Ascending aorta (tissue), 2 donors: Measurements from ENCODE around the gene EN1. TPM values are rescaled to one million over a fixed set of nuclear protein-coding genes. Genes with fewer than 3 reads are reported as not detected.

ENCODE experiments used
- DNase-seq, 2 donors: peaks; one replicate each; pipeline ENCODE4 v3.0.0-alpha.2; 2019; ENCODE audit warnings: low spot score in 2 of 2
- H3K27ac ChIP-seq, 2 donors: fragments of 200-600 bp; sonication (generic); one replicate each; pipeline ENCODE4 v1.5.1; 2016 to 2017; ENCODE audit warnings: mild to moderate bottlenecking in 1 of 2
- H3K27me3 ChIP-seq: fragments of 200-600 bp; sonication (generic); one replicate; pipeline ENCODE4 v1.5.1; 2017
- H3K36me3 ChIP-seq, 2 donors: fragments of 200-600 bp; sonication (generic); one replicate each; pipeline ENCODE4 v1.5.1; 2016
- H3K4me1 ChIP-seq, 2 donors: fragments of 200-600 bp; sonication (generic); one replicate each; pipeline ENCODE4 v1.5.1; 2016 to 2017; ENCODE audit warnings: mild to moderate bottlenecking in 1 of 2
- H3K4me3 ChIP-seq, 2 donors: fragments of 200-600 bp; sonication (generic); one replicate each; pipeline ENCODE4 v1.5.1; 2016 to 2017; ENCODE audit warnings: mild to moderate bottlenecking in 1 of 2
- H3K9me3 ChIP-seq, 2 donors: fragments of 200-600 bp; sonication (generic); one replicate each; pipeline ENCODE4 v1.5.1; 2016
- CTCF ChIP-seq, 3 experiments: fragments of 200-600 bp in 2 of 3; fragments of 450-650 bp in 1 of 3; sonication (generic) in 2 of 3; IDR thresholded peaks; one replicate each; pipeline ENCODE4 v1.5.1; 2016 to 2019; ENCODE audit warnings: antibody characterized with exemption in 3 of 3, mild to moderate bottlenecking in 1 of 3, moderate library complexity in 1 of 3
- intact Hi-C: fragments of 100-400 bp; cut with DNase I; formaldehyde crosslinking; loops from one replicate; pipeline ENCODE4 v1.15.1; 2023
- total RNA-seq: library from RNA; depleted of rRNA; stranded (reverse); fragments of >200 nt; gene quantifications from one replicate; pipeline ENCODE4 v1.1.0, GENCODE V29; 2016

EN1 gene
- total RNA-seq, 1 donor from 2014 or later, result not detected

DNA sequence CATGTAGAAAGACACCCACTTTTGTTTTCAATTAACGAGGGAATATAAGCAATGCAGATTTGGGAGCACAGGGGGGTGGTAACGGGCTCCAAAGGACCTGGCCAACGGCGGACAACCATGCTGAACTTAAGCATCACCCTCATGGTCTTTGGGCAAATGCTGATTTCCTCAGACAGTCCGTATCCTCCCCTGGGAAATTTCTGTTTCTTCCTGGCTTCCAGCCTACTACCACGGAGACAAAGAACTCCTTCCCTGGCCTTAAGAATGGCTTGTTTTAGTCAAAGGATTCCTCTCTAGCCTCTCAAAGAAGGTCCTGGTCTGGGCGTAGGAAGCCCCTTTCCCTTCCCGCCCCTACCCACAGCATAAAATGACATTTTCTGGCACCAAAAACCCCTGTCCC, 34.3 kb downstream of the EN1 start:
- no peaks in the 10 kb centered on the region for H3K9me3 ChIP-seq
- no peak for TF ChIP-seq CTCF (IDR thresholded peaks at IDR 0.05)
- H3K36me3 ChIP-seq, result no peaks in the 10 kb centered on the region
- no peak for DNase-seq
- H3K4me3 ChIP-seq, result no peak overlapping the region
- no peaks in the 10 kb centered on the region for H3K27me3 ChIP-seq
- intact Hi-C loops, result no loop called here
- H3K27ac ChIP-seq, result no peak overlapping the region
- H3K4me1 ChIP-seq, result no peaks in the 10 kb centered on the region

GRCh38 chr2:118812552-118812951, 34.9 kb downstream of the EN1 start:
- Histone ChIP-seq H3K4me1 (no peaks in the 10 kb centered on the region), H3K27ac (no peak overlapping the region), H3K9me3 (no peaks in the 10 kb centered on the region), H3K27me3 (no peaks in the 10 kb centered on the region), H3K4me3 (no peak overlapping the region), H3K36me3 (no peaks in the 10 kb centered on the region)
- intact Hi-C loops, result no loop called here
- no peak for TF ChIP-seq CTCF (IDR thresholded peaks at IDR 0.05)
- no peak for DNase-seq

- intact Hi-C loops, result no loop called here
- Histone ChIP-seq H3K4me1 (no peaks in the 10 kb centered on the region), H3K27ac (no peak overlapping the region), H3K4me3 (no peak overlapping the region), H3K9me3 (no peaks in the 10 kb centered on the region), H3K36me3 (no peaks in the 10 kb centered on the region), H3K27me3 (no peaks in the 10 kb centered on the region)
- no peak for DNase-seq
- no peak for TF ChIP-seq CTCF (IDR thresholded peaks at IDR 0.05)
Measured at GRCh38 chr2:118811514-118812115, 35.8 kb downstream of the EN1 start.

- Histone ChIP-seq H3K9me3 (no peaks in the 10 kb centered on the region), H3K27me3 (no peaks in the 10 kb centered on the region), H3K36me3 (no peaks in the 10 kb centered on the region), H3K4me1 (no peaks in the 10 kb centered on the region), H3K4me3 (no peak overlapping the region), H3K27ac (no peak overlapping the region)
- intact Hi-C loops, result no loop called here
- DNase-seq, result no peak
- TF ChIP-seq CTCF (IDR thresholded peaks at IDR 0.05), result no peak
Measured at GRCh38 chr2:118810766-118811165, 36.7 kb downstream of the EN1 start.

GRCh38 chr2:118808429-118808809, 39.0 kb downstream of the EN1 start:
- intact Hi-C loops, result no loop called here

More at GRCh38 chr2:118808429-118808809, 39.0 kb downstream of the EN1 start:
- TF ChIP-seq CTCF (IDR thresholded peaks at IDR 0.05), result no peak
- no peak for DNase-seq
- no peaks in the 10 kb centered on the region for H3K27me3 ChIP-seq
- H3K9me3 ChIP-seq, result no peaks in the 10 kb centered on the region
- no peak overlapping the region for H3K27ac ChIP-seq
- H3K36me3 ChIP-seq, result no peaks in the 10 kb centered on the region
- H3K4me3 ChIP-seq, result peak overlapping the region in 1 of 2 donors; percentile 10
- no peaks in the 10 kb centered on the region for H3K4me1 ChIP-seq
